Loucy (cell line): ENCODE data around the gene BEGAIN.

Source experiments
- H2AFZ ChIP-seq: fragments of 200-600 bp; sonication (generic); 2 replicates; pipeline ENCODE4 v1.6.0; 2016; ENCODE audit warnings: antibody characterized with exemption, mild to moderate bottlenecking, low read length, moderate library complexity
- H3F3A ChIP-seq: fragments of 200-600 bp; 2 replicates; pipeline ENCODE4 v1.6.0; 2016; ENCODE audit warnings: antibody characterized with exemption, low read depth, mild to moderate bottlenecking
- H3K27me3 ChIP-seq: fragments of 200-600 bp; sonication (generic); 2 replicates; pipeline ENCODE4 v1.6.1; 2014; ENCODE audit warnings: low read length, mild to moderate bottlenecking; ENCODE audit not compliant: insufficient read depth, poor library complexity, severe bottlenecking
- H3K36me3 ChIP-seq: fragments of 200-600 bp; sonication (generic); 2 replicates; pipeline ENCODE4 v1.6.1; 2016; ENCODE audit warnings: low read length; ENCODE audit not compliant: insufficient read depth
- H3K4me1 ChIP-seq: fragments of 200-600 bp; sonication (generic); 2 replicates; pipeline ENCODE4 v1.5.1; 2014; ENCODE audit warnings: low read length, mild to moderate bottlenecking; ENCODE audit not compliant: insufficient read depth, poor library complexity, severe bottlenecking
- H3K4me2 ChIP-seq: fragments of 200-600 bp; sonication (generic); 2 replicates; pipeline ENCODE4 v1.6.0; 2014; ENCODE audit warnings: antibody characterized with exemption, low read length, low read depth, mild to moderate bottlenecking; ENCODE audit not compliant: poor library complexity, severe bottlenecking
- H3K4me3 ChIP-seq: fragments of 200-600 bp; sonication (generic); 2 replicates; pipeline ENCODE4 v1.5.1; 2014; ENCODE audit warnings: low read length, mild to moderate bottlenecking, mixed read lengths; ENCODE audit not compliant: poor library complexity, severe bottlenecking
- H3K79me2 ChIP-seq: fragments of 200-600 bp; sonication (generic); 2 replicates; pipeline ENCODE4 v1.6.1; 2014; ENCODE audit warnings: low read length; ENCODE audit not compliant: insufficient read depth
- H3K9ac ChIP-seq: fragments of 200-600 bp; sonication (generic); 2 replicates; pipeline ENCODE4 v1.6.0; 2014; ENCODE audit warnings: mild to moderate bottlenecking, low read depth, low read length, moderate library complexity; ENCODE audit not compliant: poor library complexity, severe bottlenecking
- H3K9me2 ChIP-seq: fragments of 200-600 bp; sonication (generic); replicated peaks from 2 replicates; pipeline ENCODE4 v1.6.1; 2016; ENCODE audit warnings: low read depth, low read length, mixed read lengths
- H3K9me3 ChIP-seq: fragments of 200-600 bp; sonication (generic); 2 replicates; pipeline ENCODE4 v1.6.1; 2014; ENCODE audit warnings: mild to moderate bottlenecking, antibody characterized with exemption, low read length, low read depth; ENCODE audit not compliant: insufficient read depth
- H4K20me1 ChIP-seq: fragments of 200-600 bp; sonication (generic); 2 replicates; pipeline ENCODE4 v1.6.0; 2014; ENCODE audit warnings: antibody characterized with exemption, low read length, mild to moderate bottlenecking; ENCODE audit not compliant: insufficient read depth, poor library complexity, severe bottlenecking
- CTCF ChIP-seq: fragments of 200-600 bp; sonication (generic); conservative IDR thresholded peaks from 2 replicates; pipeline ENCODE4 v1.5.1; 2014; ENCODE audit warnings: mild to moderate bottlenecking, antibody characterized with exemption, low read length
- EZH2phosphoT487 ChIP-seq: fragments of 200-600 bp; IDR thresholded peaks from 2 replicates; pipeline ENCODE4 v1.6.1; 2018; ENCODE audit warnings: antibody characterized with exemption, mild to moderate bottlenecking, moderate library complexity, borderline replicate concordance

The BEGAIN gene

DNA sequence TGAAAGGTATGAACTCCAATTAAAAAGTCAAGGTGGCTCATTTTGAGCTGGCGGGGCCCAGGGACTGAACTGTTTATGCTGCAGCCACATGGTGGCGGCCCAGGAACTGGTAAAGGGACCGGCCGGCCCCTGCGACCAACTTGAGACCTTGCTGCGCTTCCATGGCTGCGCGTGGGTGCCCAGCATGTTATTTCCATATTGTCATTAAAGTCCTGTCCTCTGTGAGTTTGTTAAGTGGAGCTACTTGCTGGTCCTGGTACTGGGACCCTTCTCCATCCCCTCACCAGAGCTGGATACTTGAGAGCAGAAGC is 62.3 kb downstream of the BEGAIN start:
- H2AFZ ChIP-seq = no peak overlapping the region
- no peaks in the 10 kb centered on the region for H3F3A ChIP-seq
- no peak overlapping the region for H3K4me3 ChIP-seq
- H3K27me3 ChIP-seq = no peaks in the 10 kb centered on the region
- H3K9ac ChIP-seq = no peak overlapping the region
- no peaks in the 10 kb centered on the region for H3K79me2 ChIP-seq
- no peaks in the 10 kb centered on the region for H3K9me3 ChIP-seq
- H3K36me3 ChIP-seq = peaks cover 8% of the 10 kb centered on the region; the same call in 1 of the 2 replicates
- TF ChIP-seq EZH2phosphoT487 (no peak), CTCF (peak; percentile 39; the same call in 1 of the 2 replicates)
- no peaks in the 10 kb centered on the region for H3K9me2 ChIP-seq
- no peaks in the 10 kb centered on the region for H3K4me1 ChIP-seq
- no peaks in the 10 kb centered on the region for H4K20me1 ChIP-seq
- H3K4me2 ChIP-seq = no peak overlapping the region

GRCh38 chr14:100524233-100524932 is 62.8 kb downstream of the BEGAIN start:
- Histone ChIP-seq H2AFZ (no peak overlapping the region), H3K4me3 (no peak overlapping the region), H3K27me3 (no peaks in the 10 kb centered on the region), H3F3A (no peaks in the 10 kb centered on the region), H3K9ac (no peak overlapping the region), H3K36me3 (peaks cover 8% of the 10 kb centered on the region; the same call in 1 of the 2 replicates), H4K20me1 (no peaks in the 10 kb centered on the region), H3K4me1 (no peaks in the 10 kb centered on the region), H3K4me2 (no peak overlapping the region), H3K9me3 (no peaks in the 10 kb centered on the region), H3K79me2 (no peaks in the 10 kb centered on the region), H3K9me2 (no peaks in the 10 kb centered on the region)
- TF ChIP-seq EZH2phosphoT487 = no peak
- TF ChIP-seq CTCF = no peak

DNA sequence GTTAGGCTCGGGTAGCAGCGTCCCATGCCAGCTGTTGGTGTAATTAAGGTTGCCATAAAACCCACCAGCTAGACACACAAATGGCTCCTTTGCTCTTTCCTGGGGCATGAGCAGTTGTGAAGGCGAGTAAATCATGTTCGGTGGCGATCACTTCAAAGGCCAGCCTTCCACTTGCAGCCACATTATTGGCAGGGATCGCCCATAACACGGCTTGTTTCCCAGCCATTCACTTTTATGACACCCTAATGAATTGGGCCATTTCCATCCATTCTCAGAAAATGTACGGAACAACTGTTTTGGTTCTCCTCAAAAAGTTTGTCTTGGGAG is 63.4 kb downstream of the BEGAIN start:
- Histone ChIP-seq H3K27me3 (no peaks in the 10 kb centered on the region), H3K9me3 (no peaks in the 10 kb centered on the region), H3F3A (no peaks in the 10 kb centered on the region), H3K36me3 (peaks cover 8% of the 10 kb centered on the region; the same call in 1 of the 2 replicates), H3K9ac (no peak overlapping the region), H2AFZ (no peak overlapping the region), H3K79me2 (no peaks in the 10 kb centered on the region), H4K20me1 (no peaks in the 10 kb centered on the region), H3K9me2 (no peaks in the 10 kb centered on the region), H3K4me3 (no peak overlapping the region), H3K4me2 (no peak overlapping the region), H3K4me1 (no peaks in the 10 kb centered on the region)
- no peak for TF ChIP-seq CTCF
- no peak for TF ChIP-seq EZH2phosphoT487
